NCI-H345 (cell line): Measurements from ENCODE around the gene GIPC1.

Source experiments
- DNase-seq: peaks from one replicate; lab custom pipeline; 2025; lab: John Stamatoyannopoulos, UW

GIPC1 gene

DNA sequence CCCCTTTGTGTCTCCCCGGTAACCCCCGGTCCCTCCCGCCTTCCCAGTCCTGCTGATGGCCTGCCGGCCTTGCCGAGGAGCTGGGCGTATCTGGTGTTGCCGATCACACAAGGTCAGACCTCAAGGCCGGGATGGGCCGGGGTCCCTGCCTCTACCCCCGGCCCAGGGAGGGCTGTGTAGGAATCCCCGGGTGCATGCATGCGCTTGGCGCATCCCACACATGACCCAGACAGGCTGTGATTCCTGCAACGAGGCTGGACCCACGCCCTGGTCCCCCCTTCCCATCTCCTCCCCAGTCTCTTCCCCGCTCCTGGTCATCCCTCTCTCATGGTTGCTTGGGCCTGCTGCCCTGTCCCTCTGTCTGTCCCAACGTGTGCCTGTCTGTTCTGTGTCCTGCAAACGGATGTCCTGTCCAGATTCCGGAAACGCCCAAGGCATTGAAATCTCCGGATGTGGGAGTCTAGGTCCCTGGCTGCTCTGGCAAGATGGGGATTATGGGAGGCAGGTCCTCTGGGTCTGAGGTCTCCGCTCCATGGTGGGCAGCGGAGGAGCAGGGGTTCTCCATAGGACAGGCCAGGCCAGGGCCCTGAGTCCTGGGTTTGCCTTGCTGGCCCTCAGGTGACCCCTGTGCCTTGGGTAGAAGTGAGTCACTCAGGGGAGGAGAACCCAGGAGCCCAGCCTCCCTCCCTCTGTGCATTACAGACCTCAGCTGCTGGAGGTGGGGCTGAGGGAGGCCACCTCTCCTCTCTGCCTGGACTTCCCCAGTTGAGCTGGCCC, 61.2 kb downstream of the GIPC1 start:
- no peak for DNase-seq

DNA sequence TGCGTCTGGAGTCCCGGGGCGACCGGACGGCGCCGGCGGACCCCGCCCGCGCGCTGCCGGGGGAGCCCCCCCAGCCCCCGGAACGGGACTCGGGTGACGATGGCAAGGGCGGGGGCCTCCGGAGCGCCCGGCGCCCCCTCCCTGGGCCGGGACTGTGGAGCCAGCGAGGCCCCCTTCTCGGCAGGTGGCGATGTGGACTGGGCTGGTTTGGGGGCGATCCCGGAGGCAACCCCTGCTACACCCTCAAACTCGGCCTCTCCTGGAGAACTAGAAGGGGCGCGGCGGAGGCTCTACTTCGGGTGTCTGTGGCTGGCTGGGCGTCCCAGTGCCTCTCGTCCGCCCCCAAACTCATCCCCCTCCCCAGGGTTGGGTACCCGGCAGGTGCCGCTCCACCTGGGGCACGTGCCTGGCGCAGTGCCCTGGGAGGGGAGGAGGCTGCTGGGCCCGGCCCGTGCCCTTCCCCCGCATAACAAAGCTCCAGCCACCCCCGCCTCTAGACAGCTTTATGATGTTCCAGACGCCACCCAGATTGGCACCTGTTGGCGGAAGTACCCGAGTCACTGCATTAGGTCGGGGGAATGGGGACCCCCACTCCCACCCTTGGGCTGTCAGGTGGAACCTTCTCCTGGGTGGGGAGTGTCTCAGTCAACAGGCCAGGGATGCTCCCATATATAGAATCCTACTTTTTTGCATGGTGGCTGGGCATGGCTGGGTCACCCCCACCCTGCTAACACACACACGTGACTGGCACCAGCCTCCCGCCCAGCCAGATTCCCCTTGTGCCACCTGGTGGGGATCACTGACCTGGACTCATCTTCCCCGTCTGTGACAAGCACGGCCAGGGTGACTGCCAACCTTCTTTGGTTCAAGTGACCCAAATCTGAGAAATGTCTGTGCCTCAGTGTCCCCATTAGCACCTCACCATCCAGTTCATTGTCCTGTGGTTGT, 62.1 kb downstream of the GIPC1 start:
- DNase-seq = peak; percentile 73

DNA sequence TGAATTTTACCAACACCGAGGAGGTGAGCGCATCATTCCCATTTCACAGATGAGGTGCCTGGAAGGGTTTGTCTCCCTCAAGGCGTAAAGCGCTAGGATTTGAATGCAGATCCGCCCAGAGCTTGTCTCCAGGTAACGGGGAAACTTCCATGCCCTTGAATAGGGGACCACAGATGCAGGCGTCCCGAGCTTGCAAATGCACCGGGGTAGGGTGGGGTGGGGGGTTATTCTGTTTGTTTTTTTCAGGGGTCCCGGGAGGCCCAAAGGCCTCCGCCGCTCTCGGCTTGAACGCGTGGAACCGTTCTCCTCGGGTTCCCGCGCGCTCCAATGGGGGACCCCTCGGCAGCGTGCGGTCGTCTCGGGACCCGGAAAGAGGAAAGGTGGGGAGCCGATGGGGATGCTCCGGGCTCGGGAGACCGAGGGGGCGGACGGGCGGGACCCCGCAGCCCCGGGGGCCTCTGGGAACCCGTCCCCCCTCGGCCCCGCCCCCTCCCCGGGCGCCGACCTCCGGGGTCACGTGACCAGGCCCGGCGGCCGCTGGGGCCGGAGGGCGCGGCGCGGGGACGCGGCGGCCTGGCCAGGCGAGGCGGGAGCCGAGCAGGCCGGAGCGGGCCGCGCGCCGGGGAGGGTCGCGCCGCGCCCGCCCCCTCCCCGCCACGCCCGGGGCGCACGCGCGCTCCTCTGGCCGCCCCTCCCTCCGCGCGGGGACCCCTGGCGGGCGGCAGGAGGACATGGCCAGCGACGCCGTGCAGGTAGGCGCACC, 63.0 kb downstream of the GIPC1 start, which contains the start of gene PKN1:
TSS of gene PKN1 (plus strand) at position 516 of the 763 bp plus-strand sequence. CDS start at position 732, 216 bp downstream.
- peak; percentile 54 for DNase-seq

DNA sequence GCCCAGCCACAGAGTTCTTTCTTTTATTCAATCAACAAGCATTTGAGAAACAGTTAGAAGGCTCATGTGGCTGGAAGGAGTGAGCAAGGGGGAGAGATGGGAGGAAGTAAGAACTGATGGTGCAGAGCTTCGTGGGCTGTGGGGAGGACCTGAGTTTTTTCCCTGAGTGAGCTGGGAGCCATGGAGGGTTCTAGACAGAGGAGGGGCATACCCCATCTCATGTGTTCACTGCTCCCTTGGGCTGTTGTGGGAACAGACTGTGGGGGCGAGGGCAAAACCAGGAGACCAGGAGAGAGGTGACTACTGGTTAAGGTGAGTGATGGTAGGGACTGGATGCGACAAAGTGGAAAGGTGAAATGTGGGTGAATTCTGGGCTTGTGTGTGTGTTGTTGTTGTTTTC, 65.2 kb downstream of the GIPC1 start:
- DNase-seq = no peak

DNA sequence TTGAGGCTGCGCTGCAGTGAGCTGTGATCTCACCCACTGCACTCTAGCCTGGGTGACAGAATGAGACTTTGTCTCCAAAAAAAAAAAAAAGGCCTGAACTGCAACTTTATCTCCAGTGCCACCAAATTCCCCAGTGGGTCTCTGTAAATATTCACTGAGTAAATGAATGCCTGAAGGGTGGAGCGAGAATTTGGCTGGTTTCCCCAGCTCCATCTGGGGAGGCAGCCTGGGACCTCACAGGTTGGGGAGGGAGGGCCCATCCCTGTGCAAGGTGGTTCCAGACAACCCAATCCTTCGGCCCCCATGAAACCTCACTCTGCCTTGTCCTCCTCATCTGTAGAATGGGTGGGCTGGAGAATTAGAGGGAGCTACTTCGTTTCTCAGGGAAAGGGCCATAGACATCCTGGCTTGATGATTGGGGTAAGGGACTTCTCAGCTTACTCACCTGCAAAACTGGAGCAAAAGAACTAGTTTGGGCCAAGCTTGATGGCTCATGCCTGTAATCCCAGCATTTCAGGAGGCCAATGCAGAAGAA, 67.0 kb downstream of the GIPC1 start:
- DNase-seq = no peak
